ENCODE data around the gene EMID1. TPM values are rescaled to one million over a fixed set of nuclear protein-coding genes. Genes with fewer than 3 reads are reported as not detected.

EMID1 gene
- polyA plus RNA-seq, 1 donor (not counting 4 experiments of a cell fraction or from before 2014, with no cell fraction given) = not detected

GRCh38 chr22:29226351-29226981, 20.8 kb downstream of the EMID1 start:
- DNase-seq (ENCODE audit: low read depth, low spot score) (no peak), FAIRE-seq (no peak)
- H4K20me1 ChIP-seq (ENCODE audit: control insufficient read depth, extremely low read depth, insufficient read depth, low read length) = no peaks in the 10 kb centered on the region
- H3K4me1 ChIP-seq (ENCODE audit: control insufficient read depth, extremely low read depth, insufficient read depth, low read length) = no peaks in the 10 kb centered on the region
- H3K27ac ChIP-seq (ENCODE audit: control insufficient read depth, insufficient read depth, low read length) = no peak overlapping the region
- dilution Hi-C loops (cut with MboI; ENCODE audit: extremely low pct_ligation_motif_present, low sequenced_read_pairs) = no loop called here
- H3K79me2 ChIP-seq (ENCODE audit: control insufficient read depth, insufficient read depth, low read length) = no peaks in the 10 kb centered on the region
- H3K9me1 ChIP-seq (ENCODE audit: control insufficient read depth, extremely low read depth, insufficient read depth, low read length) = no peaks in the 10 kb centered on the region
- no peaks in the 10 kb centered on the region for H3K9me3 ChIP-seq (ENCODE audit: control insufficient read depth, low read depth, low read length)
- no peak for TF ChIP-seq EZH2 (IDR thresholded peaks at IDR 0.05; ENCODE audit: low read length)
- TF ChIP-seq CTCF (optimal IDR thresholded peaks at IDR 0.05 in 1 of 3, IDR thresholded peaks at IDR 0.05 in 1 of 3, conservative IDR thresholded peaks at IDR 0.05 in 1 of 3; ENCODE audit: extremely low read depth in 1 of 3, insufficient read depth in 2 of 3, low read length in 3 of 3) = no peak
- no peak overlapping the region for H2AFZ ChIP-seq (ENCODE audit: control insufficient read depth, low read length)
- peaks cover 15% of the 10 kb centered on the region for H3K27me3 ChIP-seq (ENCODE audit: control insufficient read depth, extremely low read depth, insufficient read depth, low read length)
- no peak overlapping the region for H3K4me2 ChIP-seq (ENCODE audit: control insufficient read depth, extremely low read depth, insufficient read depth, low read depth, low read length)
- H3K4me3 ChIP-seq (ENCODE audit: control insufficient read depth in 2 of 3, extremely low read depth in 1 of 3, insufficient read depth in 2 of 3, low read depth in 1 of 3, low read length in 3 of 3) = no peak overlapping the region
- H3K9ac ChIP-seq (ENCODE audit: control insufficient read depth, extremely low read depth, insufficient read depth, low read length) = no peak overlapping the region
- H3K36me3 ChIP-seq (ENCODE audit: control insufficient read depth in 2 of 2, extremely low read depth in 1 of 2, insufficient read depth in 2 of 2, low read length in 2 of 2) = no peaks in the 10 kb centered on the region

- Histone ChIP-seq H3K36me3 (ENCODE audit: control insufficient read depth in 2 of 2, extremely low read depth in 1 of 2, insufficient read depth in 2 of 2, low read length in 2 of 2) (no peaks in the 10 kb centered on the region), H3K4me2 (ENCODE audit: control insufficient read depth, extremely low read depth, insufficient read depth, low read depth, low read length) (no peak overlapping the region), H3K4me3 (ENCODE audit: control insufficient read depth in 2 of 3, extremely low read depth in 1 of 3, insufficient read depth in 2 of 3, low read depth in 1 of 3, low read length in 3 of 3) (no peak overlapping the region), H3K9me1 (ENCODE audit: control insufficient read depth, extremely low read depth, insufficient read depth, low read length) (no peaks in the 10 kb centered on the region), H3K9ac (ENCODE audit: control insufficient read depth, extremely low read depth, insufficient read depth, low read length) (no peak overlapping the region), H3K79me2 (ENCODE audit: control insufficient read depth, insufficient read depth, low read length) (no peaks in the 10 kb centered on the region), H2AFZ (ENCODE audit: control insufficient read depth, low read length) (no peak overlapping the region), H3K27me3 (ENCODE audit: control insufficient read depth, extremely low read depth, insufficient read depth, low read length) (peaks cover 7% of the 10 kb centered on the region), H3K4me1 (ENCODE audit: control insufficient read depth, extremely low read depth, insufficient read depth, low read length) (no peaks in the 10 kb centered on the region), H3K27ac (ENCODE audit: control insufficient read depth, insufficient read depth, low read length) (no peak overlapping the region), H4K20me1 (ENCODE audit: control insufficient read depth, extremely low read depth, insufficient read depth, low read length) (no peaks in the 10 kb centered on the region), H3K9me3 (ENCODE audit: control insufficient read depth, low read depth, low read length) (no peaks in the 10 kb centered on the region)
- no peak for DNase-seq (ENCODE audit: low read depth, low spot score)
- dilution Hi-C loops (cut with MboI; ENCODE audit: extremely low pct_ligation_motif_present, low sequenced_read_pairs) = no loop called here
- no peak for TF ChIP-seq CTCF (optimal IDR thresholded peaks at IDR 0.05 in 1 of 3, IDR thresholded peaks at IDR 0.05 in 1 of 3, conservative IDR thresholded peaks at IDR 0.05 in 1 of 3; ENCODE audit: extremely low read depth in 1 of 3, insufficient read depth in 2 of 3, low read length in 3 of 3)
- no peak for FAIRE-seq
Measured at GRCh38 chr22:29230972-29231875, 25.5 kb downstream of the EMID1 start.

All from keratinocyte (primary cell).